C4-2B (cell line): Measurements from ENCODE around the gene LMOD1.

Experiments
- CTCF ChIP-seq: fragments of 450-650 bp; conservative IDR thresholded peaks from 2 replicates; pipeline ENCODE4 v1.5.1; 2017; ENCODE audit warnings: mild to moderate bottlenecking
- ZFX ChIP-seq: fragments of 450-650 bp; IDR thresholded peaks from 2 replicates; pipeline ENCODE4 v1.6.1; 2017

GRCh38 chr1:201966171-201966570 is 19.8 kb upstream of the LMOD1 start:
- TF ChIP-seq CTCF (no peak), ZFX (no peak)
